NCI-H1436 (cell line): ENCODE data around the gene FAM174B.

Experiments used
- DNase-seq: peaks from one replicate; lab custom pipeline; 2025; lab: John Stamatoyannopoulos, UW

Gene FAM174B

GRCh38 chr15:92655178-92655995 is at the start of gene FAM174B:
Gene FAM174B, minus strand, starts transcription at chr15:92655775.
- peak; percentile 58 for DNase-seq

GRCh38 chr15:92696096-92696495 is 40.5 kb upstream of the FAM174B start:
- no peak for DNase-seq

- peak; percentile 25 for DNase-seq
These were observed 38.2 kb upstream of the FAM174B start for GRCh38 chr15:92693691-92694331.

- no peak for DNase-seq
These were observed 34.8 kb upstream of the FAM174B start for GRCh38 chr15:92690395-92690794.

- no peak for DNase-seq
These were observed 32.2 kb upstream of the FAM174B start for GRCh38 chr15:92687746-92688145.

GRCh38 chr15:92687195-92687602 is 31.6 kb upstream of the FAM174B start:
- DNase-seq: no peak

- DNase-seq: peak; percentile 5
These were observed 27.9 kb upstream of the FAM174B start for GRCh38 chr15:92683511-92683834.

- no peak for DNase-seq
These were observed 27.4 kb upstream of the FAM174B start for GRCh38 chr15:92682741-92683510.

- DNase-seq: no peak
These were observed 25.6 kb upstream of the FAM174B start for GRCh38 chr15:92681141-92681631.

- no peak for DNase-seq
These were observed 22.4 kb upstream of the FAM174B start for GRCh38 chr15:92677999-92678398.

GRCh38 chr15:92676561-92676960 is 21.0 kb upstream of the FAM174B start:
- DNase-seq: no peak

GRCh38 chr15:92675485-92675884 is 19.9 kb upstream of the FAM174B start:
- no peak for DNase-seq

GRCh38 chr15:92674347-92674746 is 18.8 kb upstream of the FAM174B start:
- no peak for DNase-seq

- no peak for DNase-seq
These were observed 16.5 kb upstream of the FAM174B start for GRCh38 chr15:92672102-92672501.

GRCh38 chr15:92671406-92671805 is 15.8 kb upstream of the FAM174B start:
- DNase-seq: no peak

GRCh38 chr15:92670621-92671020 is 15.0 kb upstream of the FAM174B start:
- peak; percentile 68 for DNase-seq

- DNase-seq: no peak
These were observed 13.9 kb upstream of the FAM174B start for GRCh38 chr15:92669432-92669831.

- DNase-seq: no peak
These were observed 13.0 kb upstream of the FAM174B start for GRCh38 chr15:92668620-92669019.

- DNase-seq: no peak
These were observed 12.5 kb upstream of the FAM174B start for GRCh38 chr15:92667970-92668485.

GRCh38 chr15:92667287-92667904 is 11.8 kb upstream of the FAM174B start:
- DNase-seq: no peak

- peak; percentile 16 for DNase-seq
These were observed 11.2 kb upstream of the FAM174B start for GRCh38 chr15:92666780-92667179.

- no peak for DNase-seq
These were observed 9.6 kb upstream of the FAM174B start for GRCh38 chr15:92665100-92665555.
